GM23338 (cell line): ENCODE measurements around the gene XRN1.

Experiments used
- CREB1 ChIP-seq: fragments of 250-450 bp; sonication (Bioruptor Pico); IDR thresholded peaks from 2 replicates; pipeline ENCODE4 v1.5.0; 2020; ENCODE audit warnings: low read depth, mild to moderate bottlenecking, moderate library complexity
- EZH2 ChIP-seq: fragments of 200-600 bp; sonication (generic); IDR thresholded peaks from one replicate; pipeline ENCODE4 v1.8.0; 2017; ENCODE audit warnings: antibody characterized with exemption, mild to moderate bottlenecking, low read depth; ENCODE audit not compliant: unreplicated experiment
- EZH2phosphoT487 ChIP-seq: fragments of 200-600 bp; sonication (generic); IDR thresholded peaks from one replicate; pipeline ENCODE4 v1.8.1; 2018; ENCODE audit warnings: antibody characterized with exemption; ENCODE audit not compliant: unreplicated experiment
- NANOG ChIP-seq: IDR thresholded peaks from 2 replicates; pipeline ENCODE4 v1.6.1; 2016; ENCODE audit warnings: antibody characterized with exemption, borderline replicate concordance
- POLR2AphosphoS5 ChIP-seq: IDR thresholded peaks from 2 replicates; pipeline ENCODE4 v1.6.1; 2016; ENCODE audit warnings: antibody characterized with exemption, low read depth
- STAT1 ChIP-seq: IDR thresholded peaks from one replicate; pipeline ENCODE4 v1.6.1; 2016; ENCODE audit warnings: antibody characterized with exemption; ENCODE audit not compliant: unreplicated experiment
- ZNF114 ChIP-seq: fragments of 250-450 bp; sonication (Bioruptor Pico); IDR thresholded peaks from 2 replicates; pipeline ENCODE4 v1.5.0; 2020; ENCODE audit warnings: mild to moderate bottlenecking, moderate library complexity
- ZNF331 ChIP-seq: fragments of 250-450 bp; sonication (Bioruptor Pico); IDR thresholded peaks from 2 replicates; pipeline ENCODE4 v1.5.0; 2020; ENCODE audit warnings: low read depth, mild to moderate bottlenecking, moderate library complexity
- TF ChIP-seq, protein P1 (sequence below), 2 experiments: fragments of 200-600 bp in 1 of 2; sonication (generic) in 1 of 2; conservative IDR thresholded peaks; 2 replicates each; pipeline versions ENCODE4 v1.5.1 to v1.6.1; 2016 to 2017; ENCODE audit warnings: antibody characterized with exemption in 2 of 2, low read depth in 2 of 2, mild to moderate bottlenecking in 2 of 2, moderate library complexity in 1 of 2
- TF ChIP-seq, protein P2 (sequence below): IDR thresholded peaks from one replicate; pipeline ENCODE4 v1.6.1; 2018; ENCODE audit warnings: antibody characterized with exemption; ENCODE audit not compliant: unreplicated experiment
- TF ChIP-seq, protein P3 (sequence below): IDR thresholded peaks from 2 replicates; pipeline ENCODE4 v1.6.1; 2016; ENCODE audit warnings: antibody characterized with exemption

DNA sequence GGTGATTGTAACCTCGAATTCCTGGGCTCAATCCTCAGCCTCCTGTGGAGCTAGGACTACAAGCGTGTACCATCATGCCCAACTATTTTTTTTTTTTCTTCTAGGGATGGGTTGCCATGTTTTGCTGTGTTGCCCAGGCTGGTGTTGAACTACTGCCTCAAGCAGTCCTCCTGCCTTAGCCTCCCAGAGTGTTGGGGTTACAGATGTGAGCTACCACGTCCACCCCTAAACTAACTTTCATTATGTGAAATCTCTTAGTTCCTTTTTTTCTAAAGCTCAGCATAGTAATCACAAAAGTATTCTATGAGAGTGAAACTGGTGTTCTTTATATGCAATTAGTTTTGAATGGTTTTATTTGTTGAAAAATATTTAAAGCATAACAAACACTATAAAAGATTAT is 92.1 kb downstream of the XRN1 start:
- TF ChIP-seq ZNF331 (CRISPR knock-in tag): no peak
- TF ChIP-seq, protein P1, sequence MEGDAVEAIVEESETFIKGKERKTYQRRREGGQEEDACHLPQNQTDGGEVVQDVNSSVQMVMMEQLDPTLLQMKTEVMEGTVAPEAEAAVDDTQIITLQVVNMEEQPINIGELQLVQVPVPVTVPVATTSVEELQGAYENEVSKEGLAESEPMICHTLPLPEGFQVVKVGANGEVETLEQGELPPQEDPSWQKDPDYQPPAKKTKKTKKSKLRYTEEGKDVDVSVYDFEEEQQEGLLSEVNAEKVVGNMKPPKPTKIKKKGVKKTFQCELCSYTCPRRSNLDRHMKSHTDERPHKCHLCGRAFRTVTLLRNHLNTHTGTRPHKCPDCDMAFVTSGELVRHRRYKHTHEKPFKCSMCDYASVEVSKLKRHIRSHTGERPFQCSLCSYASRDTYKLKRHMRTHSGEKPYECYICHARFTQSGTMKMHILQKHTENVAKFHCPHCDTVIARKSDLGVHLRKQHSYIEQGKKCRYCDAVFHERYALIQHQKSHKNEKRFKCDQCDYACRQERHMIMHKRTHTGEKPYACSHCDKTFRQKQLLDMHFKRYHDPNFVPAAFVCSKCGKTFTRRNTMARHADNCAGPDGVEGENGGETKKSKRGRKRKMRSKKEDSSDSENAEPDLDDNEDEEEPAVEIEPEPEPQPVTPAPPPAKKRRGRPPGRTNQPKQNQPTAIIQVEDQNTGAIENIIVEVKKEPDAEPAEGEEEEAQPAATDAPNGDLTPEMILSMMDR (conservative IDR thresholded peaks at IDR 0.05; ENCODE audit: low read depth in 2 of 2): no peak
- no peak for TF ChIP-seq EZH2
- no peak for TF ChIP-seq POLR2AphosphoS5
- no peak for TF ChIP-seq EZH2phosphoT487
- TF ChIP-seq STAT1: no peak
- TF ChIP-seq CREB1: no peak
- TF ChIP-seq NANOG: no peak
- TF ChIP-seq, protein P2, sequence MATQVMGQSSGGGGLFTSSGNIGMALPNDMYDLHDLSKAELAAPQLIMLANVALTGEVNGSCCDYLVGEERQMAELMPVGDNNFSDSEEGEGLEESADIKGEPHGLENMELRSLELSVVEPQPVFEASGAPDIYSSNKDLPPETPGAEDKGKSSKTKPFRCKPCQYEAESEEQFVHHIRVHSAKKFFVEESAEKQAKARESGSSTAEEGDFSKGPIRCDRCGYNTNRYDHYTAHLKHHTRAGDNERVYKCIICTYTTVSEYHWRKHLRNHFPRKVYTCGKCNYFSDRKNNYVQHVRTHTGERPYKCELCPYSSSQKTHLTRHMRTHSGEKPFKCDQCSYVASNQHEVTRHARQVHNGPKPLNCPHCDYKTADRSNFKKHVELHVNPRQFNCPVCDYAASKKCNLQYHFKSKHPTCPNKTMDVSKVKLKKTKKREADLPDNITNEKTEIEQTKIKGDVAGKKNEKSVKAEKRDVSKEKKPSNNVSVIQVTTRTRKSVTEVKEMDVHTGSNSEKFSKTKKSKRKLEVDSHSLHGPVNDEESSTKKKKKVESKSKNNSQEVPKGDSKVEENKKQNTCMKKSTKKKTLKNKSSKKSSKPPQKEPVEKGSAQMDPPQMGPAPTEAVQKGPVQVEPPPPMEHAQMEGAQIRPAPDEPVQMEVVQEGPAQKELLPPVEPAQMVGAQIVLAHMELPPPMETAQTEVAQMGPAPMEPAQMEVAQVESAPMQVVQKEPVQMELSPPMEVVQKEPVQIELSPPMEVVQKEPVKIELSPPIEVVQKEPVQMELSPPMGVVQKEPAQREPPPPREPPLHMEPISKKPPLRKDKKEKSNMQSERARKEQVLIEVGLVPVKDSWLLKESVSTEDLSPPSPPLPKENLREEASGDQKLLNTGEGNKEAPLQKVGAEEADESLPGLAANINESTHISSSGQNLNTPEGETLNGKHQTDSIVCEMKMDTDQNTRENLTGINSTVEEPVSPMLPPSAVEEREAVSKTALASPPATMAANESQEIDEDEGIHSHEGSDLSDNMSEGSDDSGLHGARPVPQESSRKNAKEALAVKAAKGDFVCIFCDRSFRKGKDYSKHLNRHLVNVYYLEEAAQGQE: no peak
- TF ChIP-seq, protein P3, sequence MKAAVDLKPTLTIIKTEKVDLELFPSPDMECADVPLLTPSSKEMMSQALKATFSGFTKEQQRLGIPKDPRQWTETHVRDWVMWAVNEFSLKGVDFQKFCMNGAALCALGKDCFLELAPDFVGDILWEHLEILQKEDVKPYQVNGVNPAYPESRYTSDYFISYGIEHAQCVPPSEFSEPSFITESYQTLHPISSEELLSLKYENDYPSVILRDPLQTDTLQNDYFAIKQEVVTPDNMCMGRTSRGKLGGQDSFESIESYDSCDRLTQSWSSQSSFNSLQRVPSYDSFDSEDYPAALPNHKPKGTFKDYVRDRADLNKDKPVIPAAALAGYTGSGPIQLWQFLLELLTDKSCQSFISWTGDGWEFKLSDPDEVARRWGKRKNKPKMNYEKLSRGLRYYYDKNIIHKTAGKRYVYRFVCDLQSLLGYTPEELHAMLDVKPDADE: no peak
- TF ChIP-seq ZNF114: no peak
